Spleen (tissue), 7 donors: ENCODE results near the gene SPC25.

ENCODE experiments used
- POLR2A ChIP-seq, 3 donors: fragments of 450-650 bp; IDR thresholded peaks; one replicate each; pipeline ENCODE4 v1.5.1; 2017; ENCODE audit warnings: antibody characterized with exemption in 3 of 3, mild to moderate bottlenecking in 1 of 3
- TF ChIP-seq, protein P1 (sequence below), 11 experiments: fragments of 200-600 bp in 7 of 11; fragments of 450-650 bp in 4 of 11; sonication (generic) in 4 of 11; IDR thresholded peaks in 8 of 11; conservative IDR thresholded peaks in 3 of 11; 1 replicate in 7 of 11; 2 replicates in 4 of 11; pipeline versions ENCODE4 v1.4.0 to v1.8.0; 2016 to 2021; ENCODE audit warnings: antibody characterized with exemption in 11 of 11, inconsistent platforms in 4 of 11, mild to moderate bottlenecking in 1 of 11
- donor health status: DM: no; HTN: no; CAD: no; lungs with moderate emphysema.
- donor health status: DM: no; HTN: no; CAD: no.
- donor health status: DM: no; HTN: no; CAD: no.

DNA sequence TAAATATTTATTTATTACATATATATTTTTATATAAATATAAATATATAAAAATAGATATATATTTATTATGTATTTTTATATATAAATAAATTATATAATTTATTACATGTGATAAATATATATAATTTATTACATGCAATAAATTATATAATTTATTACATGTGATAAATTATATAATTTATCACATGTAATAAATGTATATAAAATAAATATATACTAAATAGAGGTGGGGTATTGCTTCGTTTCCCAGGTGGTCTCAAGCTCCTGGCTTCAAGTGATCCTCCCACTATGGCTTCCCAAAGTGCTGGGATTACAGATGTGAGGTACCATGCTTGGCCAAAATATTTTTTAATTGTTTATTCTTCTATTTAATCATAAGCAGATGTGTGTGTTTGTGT is 7.2 kb upstream of the SPC25 start:
- TF ChIP-seq, protein P1, sequence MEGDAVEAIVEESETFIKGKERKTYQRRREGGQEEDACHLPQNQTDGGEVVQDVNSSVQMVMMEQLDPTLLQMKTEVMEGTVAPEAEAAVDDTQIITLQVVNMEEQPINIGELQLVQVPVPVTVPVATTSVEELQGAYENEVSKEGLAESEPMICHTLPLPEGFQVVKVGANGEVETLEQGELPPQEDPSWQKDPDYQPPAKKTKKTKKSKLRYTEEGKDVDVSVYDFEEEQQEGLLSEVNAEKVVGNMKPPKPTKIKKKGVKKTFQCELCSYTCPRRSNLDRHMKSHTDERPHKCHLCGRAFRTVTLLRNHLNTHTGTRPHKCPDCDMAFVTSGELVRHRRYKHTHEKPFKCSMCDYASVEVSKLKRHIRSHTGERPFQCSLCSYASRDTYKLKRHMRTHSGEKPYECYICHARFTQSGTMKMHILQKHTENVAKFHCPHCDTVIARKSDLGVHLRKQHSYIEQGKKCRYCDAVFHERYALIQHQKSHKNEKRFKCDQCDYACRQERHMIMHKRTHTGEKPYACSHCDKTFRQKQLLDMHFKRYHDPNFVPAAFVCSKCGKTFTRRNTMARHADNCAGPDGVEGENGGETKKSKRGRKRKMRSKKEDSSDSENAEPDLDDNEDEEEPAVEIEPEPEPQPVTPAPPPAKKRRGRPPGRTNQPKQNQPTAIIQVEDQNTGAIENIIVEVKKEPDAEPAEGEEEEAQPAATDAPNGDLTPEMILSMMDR (IDR thresholded peaks at IDR 0.05 in 8 of 11, conservative IDR thresholded peaks at IDR 0.05 in 3 of 11): no peak
- no peak for TF ChIP-seq POLR2A (IDR thresholded peaks at IDR 0.05)
